ENCODE data around the gene UBXN6.

UBXN6 gene

GRCh38 chr19:4409123-4409933 is 48.3 kb downstream of the UBXN6 start:
- DNase-seq (ENCODE audit: low spot score) (no peak), FAIRE-seq (no peak)

GRCh38 chr19:4406626-4407025 is 51.0 kb downstream of the UBXN6 start:
- no peak for FAIRE-seq
- DNase-seq (ENCODE audit: low spot score), result no peak

- FAIRE-seq, result no peak
- DNase-seq (ENCODE audit: low spot score), result no peak
These were observed 51.6 kb downstream of the UBXN6 start for GRCh38 chr19:4405977-4406376.

GRCh38 chr19:4403005-4403761 is 54.4 kb downstream of the UBXN6 start:
- FAIRE-seq, result no peak
- DNase-seq (ENCODE audit: low spot score), result no peak

- FAIRE-seq (no peak), DNase-seq (ENCODE audit: low spot score) (peak; percentile 98)
These were observed 55.2 kb downstream of the UBXN6 start, which contains the start of gene CHAF1A for GRCh38 chr19:4402171-4403004. Gene CHAF1A (plus strand): TSS chr19:4402640. CDS start chr19:4402763, 123 bp downstream.

GRCh38 chr19:4401769-4402170 is 55.8 kb downstream of the UBXN6 start:
- no peak for FAIRE-seq
- no peak for DNase-seq (ENCODE audit: low spot score)

- DNase-seq (ENCODE audit: low spot score), result peak; percentile 85
- no peak for FAIRE-seq
These were observed 57.3 kb downstream of the UBXN6 start, which contains the start of gene SH3GL1 for GRCh38 chr19:4400135-4400936. Gene SH3GL1 (minus strand): TSS chr19:4400547. CDS start chr19:4400368, 179 bp downstream.

- no peak for FAIRE-seq
- DNase-seq (ENCODE audit: low spot score), result no peak
These were observed 57.8 kb downstream of the UBXN6 start for GRCh38 chr19:4399812-4400134.

- DNase-seq (ENCODE audit: low spot score) (no peak), FAIRE-seq (no peak)
These were observed 60.4 kb downstream of the UBXN6 start for GRCh38 chr19:4396949-4397783.

Measured in urothelium cell line (cell line).